Measurements from ENCODE around the gene OLFM1.
"Not testable (repeated sequence)": the region's sequence is repeated elsewhere in the genome, so short reads cannot be mapped to it uniquely, and the experiment has no call there.

OLFM1 gene

GRCh38 chr9:135060461-135061116 is 26.9 kb upstream of the OLFM1 start:
- DNase-seq (ENCODE audit: low read depth), result no peak

GRCh38 chr9:135061441-135061840 is 26.0 kb upstream of the OLFM1 start:
- no peak for DNase-seq (ENCODE audit: low read depth)

- no peak for DNase-seq (ENCODE audit: low read depth)
Observed at GRCh38 chr9:135062254-135062653, 25.2 kb upstream of the OLFM1 start.

- DNase-seq (ENCODE audit: low read depth), result not testable (repeated sequence)
Observed at GRCh38 chr9:135063466-135063865, 24.0 kb upstream of the OLFM1 start.

- DNase-seq (ENCODE audit: low read depth), result not testable (repeated sequence)
Observed at GRCh38 chr9:135063888-135064287, 23.6 kb upstream of the OLFM1 start.

- no peak for DNase-seq (ENCODE audit: low read depth)
Observed at GRCh38 chr9:135065151-135065550, 22.3 kb upstream of the OLFM1 start.

- DNase-seq (ENCODE audit: low read depth), result no peak
Observed at GRCh38 chr9:135065804-135066203, 21.7 kb upstream of the OLFM1 start.

GRCh38 chr9:135066291-135066690 is 21.2 kb upstream of the OLFM1 start:
- no peak for DNase-seq (ENCODE audit: low read depth)

GRCh38 chr9:135067096-135067710 is 20.3 kb upstream of the OLFM1 start:
- no peak for DNase-seq (ENCODE audit: low read depth)

- DNase-seq (ENCODE audit: low read depth), result no peak
Observed at GRCh38 chr9:135068776-135069415, 18.6 kb upstream of the OLFM1 start.

- no peak for DNase-seq (ENCODE audit: low read depth)
Observed at GRCh38 chr9:135069558-135070197, 17.8 kb upstream of the OLFM1 start.

- no peak for DNase-seq (ENCODE audit: low read depth)
Observed at GRCh38 chr9:135070198-135070951, 17.1 kb upstream of the OLFM1 start.

- DNase-seq (ENCODE audit: low read depth), result no peak
Observed at GRCh38 chr9:135070964-135071735, 16.3 kb upstream of the OLFM1 start.

GRCh38 chr9:135073081-135073740 is 14.3 kb upstream of the OLFM1 start:
- DNase-seq (ENCODE audit: low read depth), result no peak

GRCh38 chr9:135073741-135074305 is 13.6 kb upstream of the OLFM1 start:
- DNase-seq (ENCODE audit: low read depth), result no peak

- DNase-seq (ENCODE audit: low read depth), result no peak
Observed at GRCh38 chr9:135074354-135075233, 12.9 kb upstream of the OLFM1 start.

- peak; percentile 36 for DNase-seq (ENCODE audit: low read depth)
Observed at GRCh38 chr9:135075234-135076142, 12.0 kb upstream of the OLFM1 start.

GRCh38 chr9:135076143-135076875 is 11.2 kb upstream of the OLFM1 start:
- no peak for DNase-seq (ENCODE audit: low read depth)
